CD14-positive monocyte (primary cell): ENCODE results near the gene HEPN1. TPM values are rescaled to one million over a fixed set of nuclear protein-coding genes. Genes with fewer than 3 reads are reported as not detected.

Source experiments
- DNase-seq, 3 donors: peaks; one replicate each; pipeline ENCODE4 v3.0.0-alpha.2; 2011 to 2022
- H2AFZ ChIP-seq: 2 replicates; pipeline ENCODE4 v1.6.0; 2012; ENCODE audit warnings: mild to moderate bottlenecking, low read depth, low read length, inconsistent platforms; ENCODE audit not compliant: insufficient read depth, poor library complexity, severe bottlenecking
- H3K27ac ChIP-seq, 2 donors: 1 replicate in 1 of 2; 2 replicates in 1 of 2; pipeline ENCODE4 v1.5.1; 2012 to 2013; ENCODE audit warnings: low read length in 2 of 2, control low read depth in 1 of 2, inconsistent platforms in 1 of 2, low read depth in 1 of 2, mild to moderate bottlenecking in 1 of 2
- H3K27me3 ChIP-seq, 2 donors: one replicate each; pipeline versions ENCODE4 v1.6.0 to v1.6.1; 2011 to 2013; ENCODE audit warnings: low read length in 2 of 2; ENCODE audit not compliant: control insufficient read depth in 2 of 2, insufficient read depth in 2 of 2
- H3K36me3 ChIP-seq, 2 donors: replicated peaks in 1 of 2; 1 replicate in 1 of 2; 2 replicates in 1 of 2; pipeline versions ENCODE4 v1.5.1 to v1.6.1; 2012 to 2013; ENCODE audit warnings: low read length in 2 of 2, control low read depth in 1 of 2, inconsistent platforms in 1 of 2, mild to moderate bottlenecking in 1 of 2; ENCODE audit not compliant: insufficient read depth in 2 of 2, control insufficient read depth in 1 of 2
- H3K4me1 ChIP-seq, 2 donors: 1 replicate in 1 of 2; 2 replicates in 1 of 2; pipeline versions ENCODE4 v1.5.1 to v1.6.1; 2012 to 2013; ENCODE audit warnings: low read length in 2 of 2, control low read depth in 1 of 2, inconsistent platforms in 1 of 2, mild to moderate bottlenecking in 1 of 2, moderate library complexity in 1 of 2; ENCODE audit not compliant: insufficient read depth in 2 of 2, control insufficient read depth in 1 of 2
- H3K4me2 ChIP-seq: replicated peaks from 2 replicates; pipeline ENCODE3; 2012; ENCODE audit warnings: low read length, moderate library complexity, mild to moderate bottlenecking; ENCODE audit not compliant: poor library complexity, severe bottlenecking; ENCODE audit errors: extremely low read depth
- H3K4me3 ChIP-seq, 3 experiments: fragments of 200-600 bp in 1 of 3; sonication (generic) in 1 of 3; replicated peaks in 1 of 3; 1 replicate in 2 of 3; 2 replicates in 1 of 3; pipeline ENCODE4 v1.5.1; 2011 to 2013; ENCODE audit warnings: low read length in 3 of 3, mild to moderate bottlenecking in 3 of 3, control low read depth in 2 of 3, low read depth in 2 of 3, inconsistent platforms in 1 of 3, moderate library complexity in 1 of 3
- H3K79me2 ChIP-seq: 2 replicates; pipeline ENCODE4 v1.6.0; 2012; ENCODE audit warnings: mild to moderate bottlenecking, control low read depth, inconsistent platforms, low read length, moderate library complexity; ENCODE audit not compliant: insufficient read depth
- H3K9ac ChIP-seq: 2 replicates; pipeline ENCODE4 v1.6.0; 2017; ENCODE audit warnings: low read length, mild to moderate bottlenecking; ENCODE audit not compliant: insufficient read depth, poor library complexity, severe bottlenecking
- H3K9me3 ChIP-seq, 2 donors: replicated peaks in 1 of 2; 1 replicate in 1 of 2; 2 replicates in 1 of 2; pipeline versions ENCODE4 v1.5.1 to v1.6.1; 2012 to 2013; ENCODE audit warnings: low read length in 2 of 2, control low read depth in 1 of 2; ENCODE audit not compliant: control insufficient read depth in 1 of 2, insufficient read depth in 1 of 2
- H4K20me1 ChIP-seq: 2 replicates; pipeline ENCODE4 v1.6.0; 2012; ENCODE audit warnings: mild to moderate bottlenecking, low read length, control low read depth, moderate library complexity; ENCODE audit not compliant: insufficient read depth
- H3K27ac Mint-ChIP-seq, 7 donors: one replicate each; pipeline ENCODE4 v1.8.0; 2020; ENCODE audit warnings: mild to moderate bottlenecking in 7 of 7, mixed read lengths in 7 of 7, moderate library complexity in 6 of 7, inconsistent platforms in 2 of 7
- H3K27me3 Mint-ChIP-seq, 3 donors: one replicate each; pipeline ENCODE4 v1.8.0; 2021 to 2022; ENCODE audit warnings: low read depth in 3 of 3, mild to moderate bottlenecking in 3 of 3, mixed read lengths in 3 of 3, moderate library complexity in 3 of 3, inconsistent platforms in 1 of 3
- H3K36me3 Mint-ChIP-seq, 2 donors: one replicate each; pipeline ENCODE4 v1.8.0; 2020; ENCODE audit warnings: mixed read lengths in 2 of 2, inconsistent platforms in 1 of 2, mild to moderate bottlenecking in 1 of 2
- H3K4me1 Mint-ChIP-seq: one replicate; pipeline ENCODE4 v1.8.0; 2020; ENCODE audit warnings: mild to moderate bottlenecking, mixed read lengths
- H3K4me3 Mint-ChIP-seq, 2 donors: one replicate each; pipeline ENCODE4 v1.8.0; 2020; ENCODE audit warnings: mild to moderate bottlenecking in 2 of 2, mixed read lengths in 2 of 2, moderate library complexity in 1 of 2
- H3K9me3 Mint-ChIP-seq, 7 donors: one replicate each; pipeline ENCODE4 v1.8.0; 2020 to 2022; ENCODE audit warnings: mixed read lengths in 7 of 7, mild to moderate bottlenecking in 6 of 7, moderate library complexity in 6 of 7, inconsistent platforms in 2 of 7
- CTCF ChIP-seq: fragments of 200-600 bp; IDR thresholded peaks from one replicate; pipeline ENCODE4 v1.8.0; 2022; ENCODE audit warnings: antibody characterized with exemption, mild to moderate bottlenecking
- WGBS: methylation state at CpG from one replicate; pipeline ENCODE4 v1.1.5; 2013; ENCODE audit warnings: missing lambda C conversion rate; ENCODE audit not compliant: insufficient coverage; 5-methylcytosine and 5-hydroxymethylcytosine counted together
- intact Hi-C, 2 donors: fragments of 100-400 bp; cut with micrococcal nuclease; formaldehyde crosslinking; loops; one replicate each; pipeline versions ENCODE4 v1.15.0 to v1.15.1; 2023
- polyA plus RNA-seq, 3 donors: library from polyadenylated mRNA; depleted of rRNA in 1 of 3; unstranded in 2 of 3; stranded (reverse) in 1 of 3; fragments of 300-500 nt in 2 of 3; fragments of >200 nt in 1 of 3; fragmentation: Illumina TruSeq in 2 of 3; gene quantifications; 1 replicate in 2 of 3; 2 replicates in 1 of 3; pipeline ENCODE4 v1.2.3, GENCODE V29; 2012 to 2021

The HEPN1 gene
- polyA plus RNA-seq, 3 donors, result not detected

GRCh38 chr11:124884340-124884739, 34.7 kb upstream of the HEPN1 start:
- intact Hi-C loops, result no loop called here
- WGBS, result no CpG with 5 or more reads among the region's 1 CpG

GRCh38 chr11:124884869-124885479, 34.1 kb upstream of the HEPN1 start:
- WGBS, result no CpG with 5 or more reads among the region's 5 CpGs
- Histone ChIP-seq H2AFZ (no peak overlapping the region), H3K9me3 (no peaks in the 10 kb centered on the region), H3K9ac (no peak overlapping the region), H3K4me1 (peaks cover 6 to 12% of the 10 kb centered on the region in 2 donors), H4K20me1 (no peaks in the 10 kb centered on the region), H3K27me3 (no peaks in the 10 kb centered on the region), H3K36me3 (no peaks in the 10 kb centered on the region), H3K79me2 (no peaks in the 10 kb centered on the region), H3K27ac (no peak overlapping the region), H3K4me3 (no peak overlapping the region), H3K4me2 (no peak overlapping the region)
- Mint-ChIP-seq H3K36me3 (no peaks in the 10 kb centered on the region), H3K9me3 (peaks cover 0 to 5% (median 0%) of the 10 kb centered on the region in 7 donors), H3K4me3 (no peak overlapping the region), H3K27me3 (peaks cover 0 to 5% (median 3%) of the 10 kb centered on the region in 3 donors), H3K4me1 (peaks cover 16% of the 10 kb centered on the region), H3K27ac (peak overlapping the region in 1 of 7 donors; percentile 57)
- DNase-seq, result no peak
- TF ChIP-seq CTCF, result no peak
- intact Hi-C loops, result no loop called here

More at GRCh38 chr11:124884340-124884739, 34.7 kb upstream of the HEPN1 start:
- Histone ChIP-seq H2AFZ (no peak overlapping the region), H3K4me3 (no peak overlapping the region), H4K20me1 (no peaks in the 10 kb centered on the region), H3K36me3 (no peaks in the 10 kb centered on the region), H3K79me2 (no peaks in the 10 kb centered on the region), H3K9me3 (no peaks in the 10 kb centered on the region), H3K27ac (no peak overlapping the region), H3K9ac (peak overlapping the region; percentile 4), H3K4me1 (peaks cover 0 to 6% of the 10 kb centered on the region in 2 donors), H3K27me3 (no peaks in the 10 kb centered on the region), H3K4me2 (no peak overlapping the region)
- Mint-ChIP-seq H3K4me3 (no peak overlapping the region), H3K4me1 (peaks cover 13% of the 10 kb centered on the region), H3K9me3 (peaks cover 0 to 5% (median 0%) of the 10 kb centered on the region in 7 donors), H3K27me3 (peaks cover 0 to 7% (median 3%) of the 10 kb centered on the region in 3 donors), H3K36me3 (no peaks in the 10 kb centered on the region), H3K27ac (peak overlapping the region in 1 of 7 donors; percentile 18)
- no peak for TF ChIP-seq CTCF
- no peak for DNase-seq
